PFSK-1 (cell line): ENCODE data around the gene REPS1.

Experiments used
- FOXP2 ChIP-seq: optimal IDR thresholded peaks from 2 replicates; pipeline ENCODE3; 2011; ENCODE audit warnings: borderline replicate concordance, control low read depth, inconsistent platforms; ENCODE audit not compliant: insufficient read depth; ENCODE audit errors: extremely low read length, extremely low read depth
- POLR2AphosphoS5 ChIP-seq: IDR thresholded peaks from 2 replicates; pipeline ENCODE4 v1.6.1; 2012; ENCODE audit warnings: low read depth, mild to moderate bottlenecking, control low read depth, low read length, moderate library complexity
- SIN3A ChIP-seq: IDR thresholded peaks from 2 replicates; pipeline ENCODE4 v1.6.1; 2012; ENCODE audit warnings: mild to moderate bottlenecking, low read length, moderate library complexity, borderline replicate concordance; ENCODE audit not compliant: insufficient read depth
- TAF1 ChIP-seq: IDR thresholded peaks from 2 replicates; pipeline ENCODE4 v1.6.1; 2012; ENCODE audit warnings: low read length, control low read depth, borderline replicate concordance; ENCODE audit not compliant: insufficient read depth
- TF ChIP-seq, protein P1 (sequence below), 2 experiments: IDR thresholded peaks; 2 replicates each; pipeline versions ENCODE4 v1.6.1 to v1.8.0; 2011 to 2012; ENCODE audit warnings: low read depth in 2 of 2, low read length in 2 of 2, control low read depth in 1 of 2, inconsistent platforms in 1 of 2, mild to moderate bottlenecking in 1 of 2, moderate library complexity in 1 of 2; ENCODE audit not compliant: insufficient read depth in 1 of 2

REPS1 gene

DNA sequence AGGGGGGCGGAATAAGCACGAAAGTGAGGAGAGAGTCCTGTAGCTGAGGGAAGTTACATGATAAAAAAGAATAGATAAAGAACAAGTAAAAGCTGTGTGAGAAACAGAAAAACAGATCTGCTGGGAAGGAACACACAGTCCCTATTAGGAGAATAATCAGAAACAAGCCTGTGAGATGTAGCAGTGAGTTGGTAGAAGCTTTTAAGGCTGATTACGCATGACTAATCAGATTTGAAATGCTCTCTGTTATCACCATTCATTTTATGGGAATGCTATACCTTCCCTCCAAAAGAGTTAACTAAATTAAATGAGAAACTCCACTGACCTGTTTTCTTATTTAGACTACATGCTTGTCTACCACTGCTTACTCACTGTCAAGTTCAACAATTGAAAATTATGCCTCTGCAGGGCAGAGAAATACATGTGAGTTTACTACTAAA is 15.8 kb downstream of the REPS1 start:
- TF ChIP-seq TAF1 (no peak), FOXP2 (no peak), SIN3A (no peak), POLR2AphosphoS5 (no peak)
- TF ChIP-seq, protein P1, sequence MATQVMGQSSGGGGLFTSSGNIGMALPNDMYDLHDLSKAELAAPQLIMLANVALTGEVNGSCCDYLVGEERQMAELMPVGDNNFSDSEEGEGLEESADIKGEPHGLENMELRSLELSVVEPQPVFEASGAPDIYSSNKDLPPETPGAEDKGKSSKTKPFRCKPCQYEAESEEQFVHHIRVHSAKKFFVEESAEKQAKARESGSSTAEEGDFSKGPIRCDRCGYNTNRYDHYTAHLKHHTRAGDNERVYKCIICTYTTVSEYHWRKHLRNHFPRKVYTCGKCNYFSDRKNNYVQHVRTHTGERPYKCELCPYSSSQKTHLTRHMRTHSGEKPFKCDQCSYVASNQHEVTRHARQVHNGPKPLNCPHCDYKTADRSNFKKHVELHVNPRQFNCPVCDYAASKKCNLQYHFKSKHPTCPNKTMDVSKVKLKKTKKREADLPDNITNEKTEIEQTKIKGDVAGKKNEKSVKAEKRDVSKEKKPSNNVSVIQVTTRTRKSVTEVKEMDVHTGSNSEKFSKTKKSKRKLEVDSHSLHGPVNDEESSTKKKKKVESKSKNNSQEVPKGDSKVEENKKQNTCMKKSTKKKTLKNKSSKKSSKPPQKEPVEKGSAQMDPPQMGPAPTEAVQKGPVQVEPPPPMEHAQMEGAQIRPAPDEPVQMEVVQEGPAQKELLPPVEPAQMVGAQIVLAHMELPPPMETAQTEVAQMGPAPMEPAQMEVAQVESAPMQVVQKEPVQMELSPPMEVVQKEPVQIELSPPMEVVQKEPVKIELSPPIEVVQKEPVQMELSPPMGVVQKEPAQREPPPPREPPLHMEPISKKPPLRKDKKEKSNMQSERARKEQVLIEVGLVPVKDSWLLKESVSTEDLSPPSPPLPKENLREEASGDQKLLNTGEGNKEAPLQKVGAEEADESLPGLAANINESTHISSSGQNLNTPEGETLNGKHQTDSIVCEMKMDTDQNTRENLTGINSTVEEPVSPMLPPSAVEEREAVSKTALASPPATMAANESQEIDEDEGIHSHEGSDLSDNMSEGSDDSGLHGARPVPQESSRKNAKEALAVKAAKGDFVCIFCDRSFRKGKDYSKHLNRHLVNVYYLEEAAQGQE (IDR thresholded peaks at IDR 0.05; ENCODE audit: insufficient read depth in 1 of 2, low read depth in 2 of 2, low read length in 2 of 2): no peak

DNA sequence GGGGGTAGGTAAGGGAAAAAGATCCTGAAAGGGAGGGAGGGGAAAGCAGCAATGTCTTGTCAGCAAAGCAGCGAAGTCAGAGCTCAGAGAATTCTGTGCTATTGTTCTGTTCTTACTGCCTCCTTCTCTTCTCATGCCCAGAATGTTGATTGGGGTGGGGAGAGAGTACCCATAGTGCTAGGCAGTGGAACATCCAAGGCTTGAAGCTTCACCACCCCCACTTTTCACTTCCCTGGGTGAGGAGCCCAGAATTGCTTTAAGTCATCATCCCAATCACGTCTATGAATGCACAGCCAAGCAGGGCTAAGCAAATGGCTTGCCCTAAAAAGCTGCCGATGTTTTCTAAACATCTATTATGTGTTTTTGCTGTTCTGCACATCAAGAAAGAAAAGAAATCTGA is 16.5 kb downstream of the REPS1 start:
- TF ChIP-seq TAF1 (no peak), POLR2AphosphoS5 (no peak), SIN3A (no peak), FOXP2 (no peak)
- TF ChIP-seq, protein P1 (IDR thresholded peaks at IDR 0.05; ENCODE audit: insufficient read depth in 1 of 2, low read depth in 2 of 2, low read length in 2 of 2): no peak

DNA sequence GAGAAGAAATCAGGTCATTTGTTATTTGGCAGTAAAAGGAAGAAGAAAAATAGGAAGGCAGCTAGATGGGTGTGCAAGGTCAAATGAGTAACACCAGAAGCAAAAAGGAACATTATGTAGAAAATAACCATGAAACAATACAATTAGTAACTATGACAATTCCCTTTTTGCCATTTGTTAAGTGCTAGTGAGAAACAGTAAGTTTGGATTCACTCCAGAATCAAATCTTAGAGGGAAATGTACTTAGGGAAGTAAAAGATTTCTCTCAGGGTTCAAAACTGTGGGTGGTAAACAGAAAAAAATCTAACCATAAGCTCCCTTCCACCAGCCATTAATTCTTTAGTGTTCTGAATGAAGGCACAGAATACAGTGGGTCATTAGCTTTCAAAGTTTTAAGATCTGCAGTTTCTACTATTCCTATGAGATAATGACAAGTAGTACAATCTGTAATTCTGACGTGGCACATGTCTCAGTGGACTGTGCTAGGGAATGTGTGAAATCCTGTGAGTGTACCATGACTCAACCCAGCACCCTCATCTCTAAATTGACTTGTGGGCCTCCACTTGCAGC is 17.1 kb downstream of the REPS1 start:
- TF ChIP-seq, protein P1 (IDR thresholded peaks at IDR 0.05; ENCODE audit: insufficient read depth in 1 of 2, low read depth in 2 of 2, low read length in 2 of 2): no peak
- TF ChIP-seq TAF1 (no peak), POLR2AphosphoS5 (no peak), FOXP2 (no peak), SIN3A (no peak)

DNA sequence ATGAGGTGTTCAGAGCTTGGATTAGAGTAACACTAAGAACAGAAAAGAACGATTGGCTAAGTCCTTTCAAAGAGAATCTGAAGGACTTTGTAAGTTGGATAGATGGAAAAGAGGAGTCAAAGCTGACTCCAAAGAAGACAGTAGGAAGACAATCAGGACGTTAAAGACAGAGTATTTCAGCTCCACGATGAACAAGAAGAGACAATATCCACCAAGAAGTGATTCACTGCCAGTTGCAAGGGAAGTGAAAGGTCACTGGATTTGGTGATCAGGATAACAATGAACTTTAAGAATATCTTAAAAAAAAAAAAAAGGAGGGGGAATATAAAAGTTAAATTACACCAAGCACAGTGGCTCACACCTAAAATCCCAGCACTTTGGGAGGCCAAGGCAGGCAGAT is 17.9 kb downstream of the REPS1 start:
- no peak for TF ChIP-seq TAF1
- TF ChIP-seq SIN3A: no peak
- TF ChIP-seq, protein P1 (IDR thresholded peaks at IDR 0.05; ENCODE audit: insufficient read depth in 1 of 2, low read depth in 2 of 2, low read length in 2 of 2): no peak
- TF ChIP-seq POLR2AphosphoS5: no peak
- TF ChIP-seq FOXP2: no peak

DNA sequence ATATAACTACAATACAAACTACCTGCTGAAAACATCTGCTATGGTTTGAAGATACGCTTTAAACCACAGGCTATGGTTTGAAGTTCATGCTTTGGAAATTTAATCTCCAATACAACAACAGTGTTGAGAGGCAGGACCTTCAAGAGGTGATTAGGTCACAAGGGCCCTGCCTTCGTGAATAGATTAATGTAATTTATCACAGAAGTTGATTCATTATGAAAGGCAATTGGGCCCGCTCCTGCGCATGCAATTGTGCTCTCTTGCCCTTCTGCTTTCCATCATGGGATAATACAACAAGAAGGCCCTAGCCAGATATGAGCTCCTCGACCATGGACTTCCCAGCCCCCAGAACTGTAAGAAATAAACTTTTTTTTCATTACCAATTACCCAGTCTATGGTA is 21.2 kb downstream of the REPS1 start:
- TF ChIP-seq, protein P1 (IDR thresholded peaks at IDR 0.05; ENCODE audit: insufficient read depth in 1 of 2, low read depth in 2 of 2, low read length in 2 of 2): no peak
- no peak for TF ChIP-seq FOXP2
